ENCODE results near the gene PFKP.

Gene PFKP

GRCh38 chr10:3096149-3096548, 28.8 kb downstream of the PFKP start:
- TF ChIP-seq CTCF (IDR thresholded peaks at IDR 0.05; ENCODE audit: low read length, missing control alignments) = no peak
- peak overlapping the region; percentile 19 for H3K4me3 ChIP-seq (replicated peaks; ENCODE audit: low read depth, low read length)
- DNase-seq (ENCODE audit: low read depth) = no peak

DNA sequence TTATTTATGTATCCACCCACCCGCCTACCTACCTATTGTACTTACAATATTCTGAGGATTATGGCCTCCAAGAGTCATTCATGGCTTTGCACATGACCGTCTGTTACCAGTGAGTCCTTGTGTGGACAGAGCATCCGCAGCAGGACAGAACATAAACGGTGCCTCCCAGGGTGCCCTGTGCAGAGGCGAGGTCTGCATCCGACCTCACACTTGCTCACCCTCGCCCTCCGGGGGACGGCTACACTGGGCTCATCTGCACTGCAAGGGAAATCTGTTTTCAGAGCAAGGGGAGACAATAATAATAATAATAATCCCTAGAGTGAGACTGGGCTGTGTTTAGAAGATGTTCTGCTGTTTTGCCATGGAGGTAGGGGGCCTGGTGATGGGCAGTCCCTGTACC, 29.8 kb downstream of the PFKP start:
- no peak for DNase-seq (ENCODE audit: low read depth)
- H3K4me3 ChIP-seq (replicated peaks; ENCODE audit: low read depth, low read length) = no peak overlapping the region
- no peak for TF ChIP-seq CTCF (IDR thresholded peaks at IDR 0.05; ENCODE audit: low read length, missing control alignments)

- TF ChIP-seq CTCF (IDR thresholded peaks at IDR 0.05; ENCODE audit: low read length, missing control alignments) = no peak
- no peak overlapping the region for H3K4me3 ChIP-seq (replicated peaks; ENCODE audit: low read depth, low read length)
- DNase-seq (ENCODE audit: low read depth) = no peak
Observed at GRCh38 chr10:3098689-3099088, 31.3 kb downstream of the PFKP start.

- H3K4me3 ChIP-seq (replicated peaks; ENCODE audit: low read depth, low read length) = peak overlapping the region; percentile 5
- TF ChIP-seq CTCF (IDR thresholded peaks at IDR 0.05; ENCODE audit: low read length, missing control alignments) = no peak
- peak; percentile 92 for DNase-seq (ENCODE audit: low read depth)
Observed at GRCh38 chr10:3099291-3100092, 32.1 kb downstream of the PFKP start.

- H3K4me3 ChIP-seq (replicated peaks; ENCODE audit: low read depth, low read length) = no peak overlapping the region
- DNase-seq (ENCODE audit: low read depth) = no peak
- no peak for TF ChIP-seq CTCF (IDR thresholded peaks at IDR 0.05; ENCODE audit: low read length, missing control alignments)
Observed at GRCh38 chr10:3100093-3100792, 32.9 kb downstream of the PFKP start.

DNA sequence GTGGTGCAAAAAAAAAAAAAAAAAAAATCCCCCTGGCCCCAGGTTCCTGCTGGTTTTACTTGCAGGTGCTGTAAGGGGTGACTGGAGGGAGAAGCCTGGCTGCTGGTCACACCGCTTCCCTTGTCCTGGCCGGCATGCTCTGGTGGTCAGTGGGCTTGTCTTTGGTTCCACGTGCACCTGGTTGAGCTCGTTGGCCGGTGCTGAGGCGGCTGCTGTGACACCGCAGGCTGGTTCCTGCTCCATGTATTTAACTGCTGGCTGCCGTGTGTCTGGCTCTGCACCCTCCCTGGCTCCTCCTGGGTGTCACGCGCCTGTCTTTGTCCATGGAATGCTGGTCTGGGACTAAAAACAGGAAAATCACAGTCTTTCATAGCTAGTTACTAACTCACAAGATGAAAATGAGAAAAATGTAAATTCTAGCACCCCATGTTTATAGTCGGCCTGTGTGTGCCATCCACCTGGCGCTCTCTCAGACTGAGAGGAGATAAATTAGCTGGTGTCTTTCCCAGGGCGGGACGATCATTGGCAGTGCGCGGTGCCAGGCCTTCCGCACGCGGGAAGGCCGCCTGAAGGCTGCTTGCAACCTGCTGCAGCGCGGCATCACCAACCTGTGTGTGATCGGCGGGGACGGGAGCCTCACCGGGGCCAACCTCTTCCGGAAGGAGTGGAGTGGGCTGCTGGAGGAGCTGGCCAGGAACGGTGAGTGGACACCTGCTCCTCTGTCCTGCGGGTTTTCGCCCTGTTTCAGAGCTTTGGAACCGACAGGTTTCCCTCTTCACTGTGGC, 33.7 kb downstream of the PFKP start:
- no peak overlapping the region for H3K4me3 ChIP-seq (replicated peaks; ENCODE audit: low read depth, low read length)
- DNase-seq (ENCODE audit: low read depth) = no peak
- no peak for TF ChIP-seq CTCF (IDR thresholded peaks at IDR 0.05; ENCODE audit: low read length, missing control alignments)
